Kasumi-1 (cell line): Measurements from ENCODE around the gene SCG3.

Experiments
- DNase-seq, 2 experiments: peaks; one replicate each; lab custom pipeline; 2025; lab: John Stamatoyannopoulos, UW

SCG3 gene

DNA sequence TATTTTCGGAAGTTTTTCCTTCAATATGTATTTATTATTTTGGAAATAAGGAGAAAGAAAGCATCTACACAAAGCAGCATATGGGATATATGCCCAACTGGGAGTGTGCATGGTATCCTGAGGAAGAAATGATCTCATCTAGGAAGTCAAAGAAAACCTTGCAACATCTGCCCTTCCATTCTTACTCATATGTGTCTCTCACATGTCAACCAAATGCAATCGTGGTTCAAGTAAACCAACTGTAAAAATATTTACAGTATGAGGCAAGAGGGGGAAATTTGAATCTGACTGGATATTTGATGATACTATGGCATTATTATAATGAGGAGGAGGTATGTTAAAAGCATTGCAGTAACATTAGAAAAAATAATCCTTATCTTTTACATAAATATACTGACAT lies 3.2 kb upstream of the SCG3 start:
- no peak for DNase-seq

DNA sequence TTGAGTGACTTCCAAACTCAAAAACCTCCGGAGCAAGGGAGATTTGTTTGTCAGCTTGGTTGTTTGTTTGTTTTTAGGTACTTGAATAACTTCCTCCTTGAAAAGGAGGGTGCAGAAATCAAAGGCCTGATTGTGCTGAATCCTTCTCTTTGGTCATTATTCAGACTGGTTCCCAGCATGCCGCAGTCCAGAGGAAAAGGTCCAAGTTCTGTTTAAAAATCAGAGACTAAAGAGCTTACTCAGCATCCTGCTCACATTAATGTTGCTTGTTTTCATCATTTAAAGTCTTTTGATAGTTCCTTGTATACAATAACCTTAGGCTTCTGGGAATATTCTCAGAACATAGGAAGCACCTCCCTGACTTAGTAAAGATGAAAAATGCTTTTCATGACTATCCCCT lies 982 bp upstream of the SCG3 start:
- no peak for DNase-seq

DNA sequence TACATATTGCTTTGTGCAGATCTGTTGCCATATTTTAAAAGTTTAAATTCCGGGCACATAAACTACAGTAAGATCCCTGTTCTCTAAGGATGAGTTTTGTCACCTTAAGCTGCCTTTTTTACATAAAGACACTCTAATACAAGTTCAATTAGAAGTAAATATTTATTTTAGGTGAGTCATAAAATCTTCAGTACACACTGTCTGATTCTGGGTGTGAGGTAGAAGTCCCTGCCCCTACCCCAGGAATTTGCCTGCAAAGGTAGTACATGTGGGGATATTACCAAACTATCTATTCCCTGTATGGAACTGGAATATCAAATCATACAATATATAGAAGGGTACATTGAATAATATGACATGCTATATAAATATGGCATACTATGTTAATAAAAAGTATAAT lies 6.3 kb downstream of the SCG3 start:
- no peak for DNase-seq

DNA sequence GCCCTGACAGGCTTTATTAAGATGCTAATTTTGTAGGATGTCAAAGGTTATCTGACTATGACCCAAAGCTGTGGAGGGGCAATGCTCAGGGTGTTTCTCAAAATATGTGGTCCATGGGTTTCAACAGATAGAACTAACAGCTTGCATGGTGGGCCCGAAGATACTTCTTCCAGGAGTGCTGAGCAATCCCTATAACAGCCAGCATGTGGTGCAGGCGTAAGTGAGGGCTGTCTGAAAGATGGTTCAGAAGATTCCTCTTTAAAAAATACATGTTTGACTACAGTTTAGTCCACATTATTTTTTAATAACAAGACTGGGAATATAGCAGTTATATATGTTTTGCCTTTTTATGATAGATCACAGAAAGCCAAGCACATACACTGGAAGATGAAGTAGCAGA lies 7.6 kb downstream of the SCG3 start:
- peak; percentile 1 to 2 for DNase-seq

DNA sequence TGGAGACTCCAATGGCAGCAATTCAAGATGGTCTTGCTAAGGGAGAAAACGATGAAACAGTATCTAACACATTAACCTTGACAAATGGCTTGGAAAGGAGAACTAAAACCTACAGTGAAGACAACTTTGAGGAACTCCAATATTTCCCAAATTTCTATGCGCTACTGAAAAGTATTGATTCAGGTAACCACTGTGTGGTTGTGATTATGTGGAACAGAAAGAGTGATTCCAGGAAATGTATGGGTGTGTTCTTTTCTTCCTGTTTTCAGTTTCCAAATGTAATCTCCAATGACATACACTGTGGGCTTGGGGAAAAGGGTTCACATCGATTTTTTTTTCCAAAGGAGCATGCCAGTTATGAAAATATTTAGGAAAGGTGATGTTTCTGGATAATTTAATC lies 10.9 kb downstream of the SCG3 start:
- no peak for DNase-seq

DNA sequence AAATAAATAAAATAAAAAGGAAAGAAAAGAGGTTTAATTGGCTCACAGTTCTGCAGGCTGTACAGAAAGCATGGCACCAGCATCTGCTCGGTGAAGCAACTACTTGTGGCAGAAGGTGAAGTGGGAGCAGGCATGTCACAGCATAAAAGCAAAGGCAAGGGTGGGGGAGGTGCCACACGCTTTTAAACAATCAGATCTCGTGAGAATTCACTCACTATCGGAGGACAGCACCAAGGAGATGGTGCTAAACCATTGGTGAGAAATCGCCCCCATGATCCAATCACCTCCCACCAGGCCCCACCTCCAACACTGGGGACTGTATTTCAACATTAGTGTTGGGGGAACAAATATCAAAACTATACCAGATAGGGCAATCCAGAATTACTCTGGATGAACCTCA lies 15.3 kb downstream of the SCG3 start:
- no peak for DNase-seq

GRCh38 chr15:51697163-51697562 lies 15.9 kb downstream of the SCG3 start:
- DNase-seq: no peak

- no peak for DNase-seq
Measured at GRCh38 chr15:51699373-51699772, 18.1 kb downstream of the SCG3 start.

DNA sequence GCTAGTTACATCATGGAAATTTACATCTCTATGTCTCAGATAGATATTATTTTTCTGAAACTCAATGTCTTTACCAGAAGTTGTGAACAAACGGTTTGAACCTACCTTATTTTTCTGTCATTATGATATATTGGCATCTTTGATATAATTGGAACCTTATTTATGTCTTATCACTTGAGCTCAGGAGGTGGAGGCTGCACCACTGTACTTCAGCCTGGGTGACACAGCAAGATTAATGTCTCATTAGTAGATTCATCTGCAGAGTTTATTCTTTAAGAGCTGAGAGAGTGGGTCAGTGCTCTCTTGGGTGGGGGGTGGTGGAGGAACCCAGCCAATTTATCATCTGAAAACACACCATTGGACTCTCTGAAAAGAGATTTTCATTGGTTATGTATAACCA lies 21.4 kb downstream of the SCG3 start:
- no peak for DNase-seq

DNA sequence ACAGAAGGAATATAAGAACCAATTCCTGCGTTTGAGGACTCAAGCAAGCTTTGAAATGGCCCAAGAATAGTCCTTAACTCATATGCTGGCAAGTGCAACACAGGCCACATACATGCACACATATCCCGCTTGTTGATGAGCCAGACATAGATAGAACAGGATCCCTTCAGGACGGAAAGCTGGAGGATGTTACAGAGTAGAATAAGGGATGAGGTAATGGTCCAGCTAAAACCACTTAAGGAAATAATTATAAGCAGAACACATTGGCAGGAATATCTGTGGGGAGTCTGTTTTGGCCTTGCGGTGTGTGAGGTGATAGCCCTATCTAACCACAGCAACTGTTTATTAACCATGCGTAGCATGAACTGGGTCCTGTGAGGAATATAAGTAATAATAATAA lies 25.0 kb downstream of the SCG3 start:
- no peak for DNase-seq

DNA sequence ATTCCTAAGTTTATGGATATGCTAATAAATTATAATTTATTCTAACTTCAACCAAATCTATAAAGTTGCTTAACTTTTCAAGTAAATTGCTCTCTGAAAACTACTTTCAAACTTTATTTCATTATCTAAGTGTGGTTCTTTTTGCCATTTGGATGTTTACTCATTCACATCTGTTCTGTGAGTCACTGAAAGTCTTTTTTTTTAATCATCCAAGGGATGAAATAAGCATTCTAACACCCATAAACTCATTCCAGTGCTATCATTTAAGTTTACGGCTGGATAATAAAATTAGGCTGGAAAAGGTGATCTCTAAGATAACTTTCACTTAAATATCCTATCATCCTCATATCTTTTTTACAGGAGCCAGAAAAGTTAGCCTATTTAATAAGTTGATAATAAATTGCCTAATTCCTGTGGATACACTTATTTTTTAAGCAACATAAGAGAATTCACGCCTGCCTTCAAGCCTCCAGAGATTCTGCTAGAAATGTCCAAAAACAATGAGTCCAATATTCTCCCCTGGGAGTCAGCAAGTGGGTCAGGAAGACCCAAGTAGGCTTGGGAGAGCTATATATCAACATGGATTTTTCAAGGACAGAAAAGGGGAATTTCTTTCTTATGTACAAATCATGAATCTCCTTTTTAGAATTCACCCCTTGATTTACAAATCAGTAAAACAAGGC lies 25.8 kb downstream of the SCG3 start:
- no peak for DNase-seq

- no peak for DNase-seq
Measured at GRCh38 chr15:51708013-51708412, 26.7 kb downstream of the SCG3 start.

DNA sequence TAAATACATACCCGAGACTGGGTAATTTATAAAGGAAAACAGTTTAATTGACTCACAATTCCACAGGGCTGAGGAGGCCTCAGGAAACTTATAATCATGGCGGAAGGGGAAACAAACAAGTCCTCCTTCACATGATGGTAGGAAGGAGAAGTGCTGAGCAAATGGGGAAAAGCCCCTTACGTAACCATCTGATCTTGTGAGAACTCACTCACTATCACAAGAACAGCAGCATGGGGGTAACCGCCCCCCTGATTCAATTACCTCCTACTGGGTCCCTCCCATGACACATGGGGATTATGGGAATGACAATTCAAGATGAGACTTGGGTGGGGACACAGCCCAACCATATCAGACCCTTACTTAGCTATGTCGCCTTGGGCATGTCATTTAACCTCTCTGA lies 27.7 kb downstream of the SCG3 start:
- no peak for DNase-seq

DNA sequence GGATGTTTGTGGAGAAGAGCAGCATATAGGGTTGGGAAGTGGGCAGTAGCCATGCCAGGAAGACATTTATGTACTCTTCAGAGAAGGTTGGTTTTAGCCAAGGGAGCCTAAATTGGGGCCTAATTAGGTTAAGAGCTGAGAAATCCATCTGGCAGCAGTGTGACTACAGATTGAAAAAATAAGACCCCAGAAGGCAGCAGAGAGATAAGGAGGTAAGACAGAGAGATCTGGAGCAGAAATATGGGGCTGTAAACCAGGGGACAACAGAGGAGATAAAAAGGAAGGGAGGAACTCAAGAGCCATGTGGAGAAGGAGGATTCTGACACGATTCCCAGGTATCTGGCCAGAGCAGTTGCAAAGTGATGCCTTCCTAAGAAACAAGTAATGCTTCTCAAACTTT lies 32.9 kb downstream of the SCG3 start:
- DNase-seq: no peak

DNA sequence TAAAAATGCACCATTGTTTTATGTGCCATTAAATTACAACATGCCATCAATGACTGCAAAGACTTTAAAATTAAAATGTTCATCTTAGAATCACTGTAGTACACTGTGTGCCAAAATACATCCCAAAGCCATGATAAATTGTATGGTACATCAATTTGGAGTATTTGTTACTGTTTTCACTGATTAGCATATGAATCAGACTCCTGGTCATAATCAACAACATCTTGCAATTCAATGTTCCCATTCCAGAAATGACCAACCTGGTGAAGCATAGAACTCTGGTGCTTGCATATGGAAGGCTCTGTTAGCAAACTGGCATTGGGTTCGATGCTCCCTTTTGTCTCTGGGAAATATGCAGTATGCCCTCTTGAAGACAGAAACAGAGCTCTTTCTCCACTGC lies 33.6 kb downstream of the SCG3 start:
- no peak for DNase-seq

GRCh38 chr15:51718219-51718618 lies 36.9 kb downstream of the SCG3 start:
- no peak for DNase-seq

DNA sequence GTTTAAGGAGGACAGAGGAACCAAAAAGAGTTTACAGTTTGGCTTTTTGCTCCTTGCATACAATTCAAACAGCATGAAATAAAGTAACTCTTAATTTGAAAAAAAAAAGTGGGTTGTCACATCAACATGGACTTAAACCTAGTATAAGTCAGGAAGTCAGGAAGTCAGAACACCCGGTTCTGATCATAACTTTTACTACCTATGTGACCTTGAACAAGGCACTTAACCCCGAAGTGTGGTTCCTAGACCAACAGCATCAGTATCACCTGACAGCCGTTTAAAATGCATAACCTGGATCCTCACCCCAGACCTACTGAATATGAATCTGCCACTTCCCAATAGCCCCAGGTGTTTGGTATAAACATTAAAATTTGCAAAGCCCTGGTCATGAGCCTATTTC lies 37.4 kb downstream of the SCG3 start:
- DNase-seq: no peak

DNA sequence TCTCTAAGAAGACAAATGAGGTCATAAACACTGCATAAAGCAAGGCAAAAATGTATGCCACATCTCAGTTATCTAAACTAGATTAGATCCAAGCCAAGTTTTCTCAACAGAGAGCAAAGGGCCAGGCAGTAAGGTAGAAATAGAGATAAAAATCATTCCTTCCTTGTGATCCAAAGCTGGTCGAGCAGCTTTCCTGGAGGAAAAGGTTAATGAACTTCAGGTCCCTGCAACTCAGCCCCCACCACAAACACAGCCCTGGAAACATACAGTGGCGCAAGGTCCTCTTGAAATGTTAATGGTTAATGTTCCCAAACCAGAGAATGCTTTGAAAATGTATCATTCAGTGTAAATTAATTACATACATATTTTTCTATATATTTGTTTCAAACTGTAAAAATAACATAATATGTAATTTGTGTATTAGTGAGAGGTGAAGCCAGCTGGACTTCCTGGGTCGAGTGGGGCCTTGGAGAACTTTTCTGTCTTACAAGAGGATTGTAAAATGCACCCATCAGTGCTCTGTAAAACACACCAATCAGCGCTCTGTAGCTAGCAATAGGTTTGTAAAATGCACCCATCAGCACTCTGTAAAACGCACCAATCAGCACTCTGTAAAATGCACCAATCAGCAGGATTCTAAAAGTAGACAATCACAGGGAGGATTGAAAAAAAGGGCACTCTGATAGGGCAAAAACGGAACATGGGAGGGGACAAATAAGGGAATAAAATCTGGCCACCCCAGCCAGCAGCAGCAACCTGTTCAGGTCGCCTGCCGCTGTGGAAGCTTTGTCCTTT lies 39.1 kb downstream of the SCG3 start:
- DNase-seq: no peak

- DNase-seq: no peak
Measured at GRCh38 chr15:51721199-51721960, 40.1 kb downstream of the SCG3 start.

GRCh38 chr15:51724199-51724598 lies 42.9 kb downstream of the SCG3 start:
- DNase-seq: no peak

DNA sequence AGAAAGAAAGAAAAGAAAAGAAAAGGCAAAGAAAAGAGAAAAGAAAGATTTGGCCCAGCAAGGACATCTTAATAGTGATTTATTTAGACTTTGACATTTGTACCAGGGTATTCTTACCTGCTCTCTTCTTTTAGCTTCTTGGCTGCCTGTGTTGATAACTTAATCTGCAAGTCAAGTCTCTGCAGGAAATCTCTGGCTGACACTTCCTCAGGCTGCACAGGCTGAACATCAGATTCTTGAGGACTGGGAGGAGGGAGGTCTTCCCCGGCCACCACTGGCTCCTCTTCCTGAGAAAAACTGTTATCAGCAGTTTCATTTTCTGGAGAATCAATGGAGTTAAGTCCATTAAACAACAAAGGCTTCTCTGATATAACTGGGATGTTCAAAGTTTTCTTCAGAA lies 43.4 kb downstream of the SCG3 start:
- DNase-seq: no peak

- DNase-seq: no peak
Measured at GRCh38 chr15:51726302-51727073, 45.2 kb downstream of the SCG3 start.
